Activated CD4-positive, alpha-beta T cell treated with anti-CD3 and anti-CD28 coated beads for 1 hour (primary cell): Measurements from ENCODE around the gene JAML.
"Not testable (repeated sequence)": the region's sequence is repeated elsewhere in the genome, so short reads cannot be mapped to it uniquely, and the experiment has no call there.

ENCODE experiments used
- DNase-seq: peaks from one replicate; pipeline ENCODE4 v3.0.0-alpha.2; 2020

The JAML gene

GRCh38 chr11:118192817-118193216 lies 32.0 kb downstream of the JAML start:
- not testable (repeated sequence) for DNase-seq

- DNase-seq: not testable (repeated sequence)
Measured at GRCh38 chr11:118190942-118191506, 33.8 kb downstream of the JAML start.

DNA sequence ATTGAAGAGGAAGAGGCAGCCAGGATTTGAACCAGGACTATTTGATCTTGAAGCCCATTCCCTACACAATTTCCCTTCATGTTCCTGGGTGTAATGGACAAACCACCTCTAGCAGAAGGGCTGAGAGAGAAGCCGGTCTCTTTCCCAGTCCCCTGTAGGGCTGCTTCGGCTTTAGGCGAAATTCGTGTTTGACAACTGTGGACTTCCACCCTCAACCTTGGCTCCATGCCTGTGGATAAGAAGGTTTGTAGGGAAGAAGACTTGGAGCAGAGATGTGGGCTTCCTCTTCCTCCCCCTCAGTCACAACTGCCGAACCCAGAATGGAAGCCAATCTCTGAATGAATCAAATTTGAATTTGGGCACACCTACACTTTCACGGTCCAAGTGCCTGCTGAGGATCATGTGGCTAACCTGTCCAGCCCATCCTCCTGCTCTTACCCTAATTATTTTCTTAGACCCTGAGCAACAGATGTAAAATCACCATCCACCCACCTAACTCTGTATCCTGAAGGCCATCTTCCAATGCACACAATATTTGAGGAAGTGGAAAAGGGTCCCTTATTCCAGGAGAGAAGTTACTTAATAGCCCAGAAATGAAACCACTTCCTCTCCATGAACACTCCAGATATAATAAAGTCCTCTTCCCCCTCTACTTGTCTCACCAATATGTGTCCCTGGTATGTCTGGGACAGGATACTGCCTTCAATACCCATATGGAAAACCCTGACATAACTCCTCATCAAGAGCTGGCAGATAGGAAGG lies 38.3 kb downstream of the JAML start:
- DNase-seq: no peak

DNA sequence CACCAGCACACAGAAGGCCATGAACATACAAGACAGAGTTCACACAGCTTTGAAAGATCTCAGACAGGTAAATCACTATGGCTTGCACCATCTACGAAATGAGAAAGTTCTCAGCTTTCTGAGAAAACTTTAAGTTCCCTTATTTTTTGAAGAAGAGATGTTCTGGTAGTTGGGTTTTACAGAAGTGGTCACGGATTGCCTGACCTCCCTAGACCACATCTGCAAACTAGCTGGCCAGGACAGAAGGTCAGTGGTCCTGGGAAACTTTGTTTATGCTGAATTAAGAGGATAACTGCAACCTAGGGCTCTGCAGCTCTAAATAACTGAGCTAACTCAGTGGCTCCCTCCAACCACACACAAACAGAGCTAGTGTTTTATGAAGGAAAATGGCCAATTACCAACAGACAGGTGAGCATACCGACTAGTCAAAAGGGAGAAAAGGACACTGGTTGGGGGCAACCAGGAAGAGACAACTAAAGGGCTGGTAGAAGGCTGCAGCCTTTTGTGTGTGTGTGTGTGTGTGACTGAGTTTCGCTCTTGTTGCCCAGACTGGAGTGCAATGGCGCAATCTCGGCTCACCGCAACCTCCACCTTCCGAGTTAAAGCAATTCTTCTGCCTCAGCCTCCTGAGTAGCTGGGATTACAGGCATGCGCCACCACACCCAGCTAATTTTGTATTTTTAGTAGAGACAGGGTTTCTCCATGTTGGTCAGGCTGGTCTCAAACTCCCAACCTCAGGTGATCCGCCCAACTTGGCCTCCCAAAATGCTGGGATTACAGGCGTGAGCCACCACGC lies 39.8 kb downstream of the JAML start:
- no peak for DNase-seq

- not testable (repeated sequence) for DNase-seq
Measured at GRCh38 chr11:118183691-118184090, 41.1 kb downstream of the JAML start.

DNA sequence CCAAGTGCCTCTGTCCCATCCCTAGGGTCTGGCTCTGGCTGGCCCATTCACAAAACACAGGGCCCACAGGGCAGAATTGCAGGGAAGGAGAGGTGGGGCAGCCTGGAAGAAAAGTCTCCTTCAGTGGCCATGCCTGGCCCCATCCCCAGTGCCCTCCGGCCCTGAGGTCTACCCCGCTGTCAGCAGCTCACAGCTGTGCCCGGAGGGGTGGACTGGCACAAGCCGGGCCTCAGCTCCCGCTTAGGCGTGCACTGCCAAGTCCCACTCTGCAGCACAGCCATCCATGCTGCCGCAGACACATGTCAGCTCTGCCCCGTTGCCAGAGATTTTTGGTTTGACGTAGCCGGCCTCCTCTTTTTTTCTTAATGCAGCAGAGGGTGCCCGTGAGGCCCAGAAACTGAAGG lies 44.5 kb downstream of the JAML start:
- no peak for DNase-seq

DNA sequence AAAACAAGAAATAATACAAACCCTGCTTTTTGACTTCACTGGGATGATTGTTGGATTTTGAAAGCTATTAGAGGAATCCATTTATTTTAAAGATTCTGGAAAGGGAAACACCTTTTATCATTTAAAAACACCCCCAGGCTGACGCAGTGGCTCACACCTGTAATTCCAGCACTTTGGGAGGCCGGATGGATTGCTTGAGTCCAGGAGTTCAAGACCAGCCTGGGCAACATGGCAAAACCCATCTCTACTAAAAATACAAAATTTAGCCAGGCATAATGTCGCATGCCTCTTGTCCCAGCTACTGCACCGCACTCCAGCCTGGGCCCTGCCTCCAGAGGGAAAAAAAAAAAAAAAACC lies 48.1 kb downstream of the JAML start:
- no peak for DNase-seq

DNA sequence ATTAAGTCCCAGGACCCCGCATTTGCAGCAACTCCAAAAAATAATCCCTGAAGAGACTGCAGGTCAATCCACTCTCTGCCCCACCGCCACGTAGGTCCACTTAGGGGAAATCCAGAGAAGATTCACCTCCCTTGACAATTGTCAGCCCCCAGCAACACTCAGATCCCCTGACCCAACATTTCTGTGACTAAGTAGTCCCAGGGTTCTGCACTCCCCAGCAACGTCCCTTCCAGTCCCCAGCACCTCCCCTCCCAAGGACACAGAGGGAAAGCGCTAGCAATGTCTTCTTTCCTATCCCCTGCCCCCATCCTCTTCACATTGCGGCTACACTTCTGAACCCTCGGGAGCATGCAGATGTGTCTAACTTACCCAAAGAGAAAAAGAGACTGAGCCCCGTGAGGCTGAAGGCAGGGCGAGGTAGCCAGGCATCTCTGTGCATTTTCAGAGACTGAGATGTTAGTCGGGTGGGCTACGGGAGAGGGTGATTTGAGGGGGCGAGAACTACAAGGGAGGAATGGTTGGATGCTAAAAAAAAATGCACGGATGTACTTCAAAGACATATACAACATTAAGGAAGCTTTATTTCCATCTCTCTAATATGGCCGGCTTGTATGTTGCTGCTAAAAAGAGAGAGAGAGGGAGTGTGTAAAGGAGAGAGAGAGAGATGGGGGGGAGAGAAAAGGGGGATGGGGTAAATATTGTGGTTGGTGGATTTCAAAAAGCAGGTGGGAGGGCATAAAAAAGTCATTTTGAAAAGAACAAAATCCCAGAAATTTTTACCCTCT lies 48.6 kb downstream of the JAML start, which contains the start of gene SCN2B:
Gene SCN2B (minus strand): TSS at position 647 of the 785 bp plus-strand sequence. CDS start 208 bp downstream, at position 439.
- no peak for DNase-seq

DNA sequence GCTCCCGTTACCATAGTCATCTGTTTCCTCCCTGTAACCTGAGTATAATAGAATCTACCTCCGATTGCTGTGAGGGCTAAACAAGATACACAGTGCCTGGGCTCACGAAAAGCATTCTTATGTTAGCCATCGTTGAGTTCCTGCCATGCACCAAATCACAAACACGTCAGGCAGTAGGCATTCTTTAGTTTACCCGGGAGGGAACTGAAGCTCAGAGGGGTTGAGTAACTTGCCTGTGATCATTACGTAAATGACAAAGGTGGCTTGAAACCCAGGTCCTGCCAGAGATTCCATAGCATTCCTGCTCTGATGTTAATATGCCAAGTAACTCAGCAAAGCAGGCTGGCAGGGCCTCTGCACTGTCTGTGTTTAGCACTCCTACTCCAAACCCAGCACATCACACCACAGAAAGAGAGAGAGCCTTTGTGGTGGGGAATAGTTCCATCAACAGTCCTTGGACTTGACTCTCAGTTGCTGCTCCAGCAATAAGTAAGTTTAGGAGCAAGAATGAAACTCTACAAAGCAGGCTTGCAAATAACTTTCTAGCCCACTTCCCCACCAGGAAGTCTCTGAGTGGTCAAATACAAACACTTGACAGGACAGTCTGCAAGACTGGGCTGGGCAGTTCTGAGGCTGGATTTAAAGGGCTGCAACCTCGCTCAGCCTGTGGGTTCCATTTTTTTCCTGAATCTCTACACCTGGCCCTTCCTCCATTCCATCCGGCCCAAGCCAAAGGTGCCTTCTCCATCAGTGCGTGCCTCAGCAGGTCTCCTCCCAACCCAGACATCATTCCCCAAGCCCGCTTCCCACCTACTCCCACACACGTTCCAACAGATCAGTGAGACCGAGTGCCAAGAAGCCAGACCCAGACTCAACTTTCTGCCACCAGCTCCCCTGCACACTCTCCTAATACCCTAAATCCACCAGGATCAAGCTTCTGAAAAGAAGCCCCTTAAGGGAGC lies 49.5 kb downstream of the JAML start:
- no peak for DNase-seq

- no peak for DNase-seq
Measured at GRCh38 chr11:118174006-118174567, 50.7 kb downstream of the JAML start.

DNA sequence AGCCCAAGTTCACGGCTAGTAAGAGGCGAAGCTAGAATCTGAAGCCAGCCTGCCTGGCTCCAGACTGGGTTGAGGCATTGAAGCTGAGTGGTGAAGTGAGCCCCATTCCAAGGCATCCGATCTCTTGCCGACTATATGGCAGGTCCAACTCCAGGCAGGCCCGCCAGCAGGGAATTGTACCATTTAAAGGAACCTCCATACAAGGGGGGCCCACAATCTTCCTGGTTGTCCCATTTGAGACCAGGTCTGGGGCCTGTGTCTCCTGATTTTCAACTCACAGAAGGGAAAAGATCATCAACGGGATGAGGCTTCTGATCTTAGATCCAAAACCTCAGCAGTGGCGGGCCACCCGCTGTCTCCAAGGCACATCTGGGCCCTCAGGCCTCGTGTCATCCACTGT lies 52.5 kb downstream of the JAML start:
- DNase-seq: no peak

DNA sequence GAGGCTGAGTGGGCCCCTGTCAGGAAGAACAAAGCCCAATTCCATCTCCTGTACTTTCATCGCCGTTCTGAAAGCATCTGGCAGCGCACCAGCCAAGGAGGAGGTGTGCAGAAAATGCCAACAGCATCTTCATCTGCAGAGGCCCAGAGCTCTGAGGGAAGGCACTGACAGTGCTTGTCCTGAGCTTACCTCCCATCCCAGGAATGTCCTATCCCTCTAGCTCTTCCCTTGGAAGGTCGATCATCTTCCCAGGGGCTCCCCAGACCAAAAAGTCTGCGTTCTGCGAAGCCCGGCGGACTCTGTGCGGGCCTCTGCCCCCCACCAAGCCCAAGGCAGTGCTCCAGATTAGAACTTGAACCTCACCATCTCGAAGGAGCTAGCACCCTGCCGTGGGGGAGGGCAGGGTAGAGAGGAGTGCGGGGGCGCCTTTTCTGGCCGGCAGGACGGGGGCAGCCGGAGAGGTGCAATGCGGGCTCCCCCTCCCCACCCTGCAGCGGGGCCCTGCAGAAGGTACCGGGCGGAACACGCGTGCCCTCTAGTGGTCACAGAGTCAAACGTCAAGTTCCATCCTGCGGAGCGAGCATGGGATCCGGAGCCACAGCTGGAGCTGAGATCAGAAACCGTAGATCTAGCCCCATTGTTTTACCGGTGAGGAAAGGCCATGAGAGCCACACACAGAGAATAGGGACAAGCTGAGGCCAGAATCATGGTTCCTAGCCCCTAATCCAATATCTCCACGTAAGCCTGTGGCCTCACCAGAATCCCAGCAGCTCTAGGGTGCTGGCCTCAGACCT lies 53.3 kb downstream of the JAML start:
- peak; percentile 57 for DNase-seq

GRCh38 chr11:118170882-118171268 lies 53.9 kb downstream of the JAML start:
- DNase-seq: no peak

DNA sequence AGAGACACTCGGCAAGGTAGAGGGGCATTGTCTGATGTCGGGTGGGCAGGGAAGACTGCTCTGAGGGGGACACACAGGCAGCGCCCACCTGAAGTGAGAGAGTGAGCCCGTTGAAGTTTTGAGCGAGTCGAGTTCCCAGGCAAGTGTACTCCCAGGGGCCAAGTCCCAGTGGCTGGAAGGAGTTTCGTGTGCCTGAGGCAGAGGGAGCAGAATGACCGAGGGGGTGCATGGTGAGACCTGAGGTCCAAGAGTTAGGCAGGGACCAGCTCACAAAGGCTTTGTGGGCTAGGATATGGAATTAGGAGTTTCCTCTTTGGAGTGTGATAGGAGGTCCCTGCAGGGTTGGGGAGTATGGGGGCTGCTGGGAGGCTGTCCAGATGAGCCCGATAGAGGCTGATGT lies 54.6 kb downstream of the JAML start:
- no peak for DNase-seq

DNA sequence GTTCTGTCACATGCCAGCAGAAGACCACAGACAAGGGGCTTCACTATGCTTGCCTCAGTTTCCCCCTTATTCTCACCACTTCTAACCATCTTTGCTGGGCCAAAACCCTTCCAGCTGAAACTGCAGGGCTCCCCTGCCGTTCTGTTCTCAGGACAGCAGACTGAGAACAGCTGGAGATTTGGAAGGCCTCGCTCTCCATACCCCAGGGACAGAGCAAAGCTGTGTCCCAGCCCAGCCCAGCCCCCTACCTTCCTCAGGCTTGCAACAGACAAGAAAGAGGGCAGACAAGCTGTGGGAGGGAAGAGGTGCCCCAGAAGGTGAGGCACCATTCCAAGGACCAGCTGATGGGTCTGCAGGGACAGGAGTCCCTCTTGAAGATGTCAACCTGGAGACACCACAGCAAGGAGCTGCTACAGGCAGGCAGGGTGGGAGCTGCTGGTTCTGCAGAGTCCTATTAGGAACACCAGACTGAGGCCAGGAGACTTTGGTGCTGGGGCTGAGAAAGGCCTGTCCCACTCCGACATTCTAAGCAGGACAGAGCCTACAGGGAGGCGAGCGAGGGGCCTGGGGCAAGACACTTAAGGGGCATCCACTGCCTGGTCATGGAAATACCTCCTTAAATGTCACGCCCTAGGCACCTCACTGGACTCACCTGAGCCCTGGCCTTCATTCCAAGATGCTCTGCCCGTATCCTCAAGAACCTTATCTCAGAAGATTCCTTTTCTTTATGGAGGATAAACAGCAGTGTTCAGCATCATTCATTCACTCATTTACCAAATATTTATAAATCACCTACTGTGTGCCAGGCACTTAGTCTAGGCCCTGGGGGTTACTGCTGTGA lies 55.3 kb downstream of the JAML start:
- DNase-seq: no peak

- DNase-seq: no peak
Measured at GRCh38 chr11:118168751-118169150, 56.1 kb downstream of the JAML start.

- DNase-seq: no peak
Measured at GRCh38 chr11:118168316-118168715, 56.5 kb downstream of the JAML start.

GRCh38 chr11:118167906-118168305 lies 56.9 kb downstream of the JAML start:
- no peak for DNase-seq

GRCh38 chr11:118167253-118167652 lies 57.6 kb downstream of the JAML start:
- DNase-seq: no peak

DNA sequence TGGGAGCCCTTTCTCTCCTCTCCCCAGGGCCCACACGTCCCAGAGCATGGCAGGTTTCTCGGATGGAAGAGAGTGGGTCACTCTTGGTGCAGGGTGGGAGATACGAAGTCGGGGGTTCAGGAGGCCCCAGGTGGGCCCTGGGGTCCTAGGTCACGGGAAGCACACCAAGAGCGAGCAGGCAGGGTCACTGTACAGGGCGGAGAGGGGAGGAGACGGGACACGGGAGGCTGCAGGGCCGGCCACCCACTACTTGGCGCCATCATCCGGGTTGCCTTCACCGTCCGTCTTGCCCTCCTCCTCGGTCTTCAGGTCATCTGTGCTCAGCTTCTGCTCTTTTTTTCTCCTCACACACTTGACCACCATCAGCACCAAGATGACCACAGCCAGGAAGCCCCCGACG lies 58.2 kb downstream of the JAML start:
- DNase-seq: no peak
